AG10803 (cell line): ENCODE measurements around the gene KIZ.

Source experiments
- DNase-seq: peaks from one replicate; pipeline ENCODE4 v3.0.0; 2010; ENCODE audit warnings: low read depth
- H3K4me3 ChIP-seq: 2 replicates; pipeline ENCODE4 v1.5.1; 2011; ENCODE audit warnings: mild to moderate bottlenecking, low read length, control low read depth
- CTCF ChIP-seq: conservative IDR thresholded peaks from 2 replicates; pipeline ENCODE4 v1.5.1; 2011; ENCODE audit warnings: mild to moderate bottlenecking, low read length, control low read depth, inconsistent platforms

Gene KIZ

GRCh38 chr20:21127201-21127981, 1.5 kb downstream of the KIZ start:
- H3K4me3 ChIP-seq: peak overlapping the region; percentile 81
- TF ChIP-seq CTCF: no peak
- DNase-seq: no peak

DNA sequence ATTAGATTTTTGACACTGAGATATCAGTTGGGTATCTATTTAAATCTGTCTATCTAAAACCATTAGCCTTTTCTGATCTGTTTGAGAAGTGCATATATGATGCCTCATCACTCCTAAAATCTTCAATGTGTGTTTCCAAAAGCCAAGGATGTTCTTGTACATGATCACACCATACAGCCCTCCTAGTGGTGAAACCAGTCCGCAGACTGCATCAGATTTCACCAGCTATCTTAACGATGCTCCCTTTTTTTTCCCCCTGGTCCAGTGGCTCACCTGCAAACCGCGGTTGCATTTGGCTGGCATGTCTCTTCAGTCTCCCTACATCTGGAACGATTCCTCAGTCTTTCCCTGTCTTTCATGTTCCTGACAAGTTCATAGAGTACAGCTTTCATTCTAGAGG, 4.0 kb downstream of the KIZ start:
- no peak for TF ChIP-seq CTCF
- no peak for DNase-seq
- H3K4me3 ChIP-seq: no peak overlapping the region

DNA sequence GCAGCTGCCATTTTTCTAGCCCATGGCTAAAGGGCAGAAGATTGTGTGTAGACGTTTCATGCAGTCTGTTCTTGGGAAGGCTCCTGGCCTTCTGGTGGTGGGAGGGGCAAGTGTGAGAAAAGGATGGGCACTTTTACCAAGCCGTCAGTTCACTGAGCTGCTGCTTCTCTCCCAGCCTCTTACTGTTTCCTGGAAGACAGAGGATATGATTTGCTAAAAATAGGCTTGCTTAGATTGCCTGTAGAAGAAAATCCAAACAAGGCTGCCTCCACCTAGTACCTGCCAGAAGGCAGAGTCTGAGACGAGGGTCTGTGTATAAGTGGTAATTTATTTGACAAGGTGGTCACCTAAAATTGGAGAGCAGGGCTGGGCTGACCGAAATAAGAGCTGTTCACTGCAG, 7.5 kb downstream of the KIZ start:
- no peak overlapping the region for H3K4me3 ChIP-seq
- DNase-seq: no peak
- no peak for TF ChIP-seq CTCF

GRCh38 chr20:21133917-21134622, 8.2 kb downstream of the KIZ start:
- no peak overlapping the region for H3K4me3 ChIP-seq
- no peak for TF ChIP-seq CTCF
- no peak for DNase-seq

DNA sequence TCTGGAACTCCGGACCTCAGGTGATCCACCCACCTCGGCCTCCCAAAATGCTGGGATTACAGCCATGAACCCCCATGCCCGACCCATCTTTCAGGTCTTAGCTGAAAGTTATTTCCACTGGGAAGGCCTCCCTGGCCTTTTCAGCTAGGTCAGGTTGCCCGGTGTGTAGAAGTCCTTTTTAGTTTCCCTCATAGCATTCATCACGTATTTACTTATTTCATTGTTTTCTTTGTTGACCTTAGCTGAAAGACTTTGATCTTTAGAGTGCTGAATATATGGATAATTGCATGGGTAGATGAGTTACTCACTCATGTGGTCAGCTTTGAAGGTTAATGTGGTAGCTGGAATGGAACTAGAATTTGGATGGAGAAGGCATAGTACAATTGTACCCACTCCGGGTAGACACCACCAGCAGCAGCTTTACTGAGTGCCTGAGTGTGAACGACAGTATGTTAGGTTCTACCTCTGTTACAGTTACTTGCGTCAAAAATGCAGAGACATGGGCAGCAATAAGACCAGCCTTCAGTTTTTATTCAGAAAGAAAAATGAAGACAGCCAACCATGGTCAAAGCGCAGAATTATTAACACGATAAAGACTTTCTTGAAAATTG, 9.1 kb downstream of the KIZ start:
- no peak for DNase-seq
- H3K4me3 ChIP-seq: no peak overlapping the region
- TF ChIP-seq CTCF: no peak

DNA sequence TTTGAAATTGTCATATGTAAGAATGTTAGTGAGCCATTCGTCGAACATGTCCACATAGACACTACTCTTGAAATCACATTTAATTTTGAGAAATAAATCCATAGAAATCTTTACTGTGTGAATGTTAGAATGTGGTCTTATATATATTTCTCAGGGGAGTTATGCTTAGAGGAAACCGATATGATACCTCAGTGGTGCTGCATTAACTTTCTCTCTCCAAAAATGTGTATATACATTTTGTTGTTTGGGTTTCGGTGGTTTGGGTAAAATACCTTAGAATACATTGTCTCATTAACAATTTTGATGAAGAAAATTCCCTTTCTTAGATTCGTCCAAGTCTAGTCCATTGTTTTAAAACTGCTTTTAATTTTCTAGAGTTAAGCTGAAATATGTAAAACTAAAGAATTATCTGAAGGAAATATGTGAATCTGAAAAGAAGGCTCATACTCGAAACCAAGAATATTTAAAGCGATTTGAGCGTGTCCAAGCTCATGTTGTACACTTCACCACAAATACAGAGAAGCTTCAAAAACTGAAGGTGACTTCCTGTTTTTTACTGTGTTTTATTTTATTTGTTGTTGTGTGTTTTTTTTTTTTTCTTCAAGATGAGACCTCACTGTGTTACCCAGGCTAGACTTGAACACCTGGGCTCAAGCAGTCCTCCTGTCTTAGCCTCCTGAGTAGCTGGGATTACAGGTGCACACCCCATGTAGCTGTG, 10.3 kb downstream of the KIZ start:
- H3K4me3 ChIP-seq: no peak overlapping the region
- no peak for TF ChIP-seq CTCF
- no peak for DNase-seq
